Mesenchymal stem cell (in vitro differentiated cells and primary cell): ENCODE data around the gene ERFL.

Source experiments
- DNase-seq: peaks from one replicate; pipeline ENCODE4 v3.0.0-alpha.2; 2013
- H2AFZ ChIP-seq: one replicate; pipeline ENCODE4 v1.6.1; 2013; ENCODE audit warnings: low read depth, mild to moderate bottlenecking, control low read depth, inconsistent platforms, low read length, moderate library complexity
- H2AK5ac ChIP-seq: 2 replicates; pipeline ENCODE4 v1.6.1; 2013; ENCODE audit warnings: low read length, moderate library complexity, mild to moderate bottlenecking, inconsistent platforms; ENCODE audit not compliant: severe bottlenecking
- H2BK120ac ChIP-seq: one replicate; pipeline ENCODE4 v1.6.1; 2013; ENCODE audit warnings: low read depth, mild to moderate bottlenecking, inconsistent platforms, low read length, moderate library complexity
- H2BK12ac ChIP-seq, 2 experiments: one replicate each; pipeline ENCODE4 v1.6.1; 2013; ENCODE audit warnings: inconsistent platforms in 2 of 2, low read length in 2 of 2, mild to moderate bottlenecking in 2 of 2, moderate library complexity in 2 of 2, control low read depth in 1 of 2
- H2BK15ac ChIP-seq: one replicate; pipeline ENCODE4 v1.6.1; 2013; ENCODE audit warnings: mild to moderate bottlenecking, low read depth, inconsistent platforms; ENCODE audit not compliant: poor library complexity, severe bottlenecking
- H2BK5ac ChIP-seq: 2 replicates; pipeline ENCODE4 v1.6.1; 2013; ENCODE audit warnings: low read depth, mild to moderate bottlenecking, low read length, control low read depth, inconsistent platforms; ENCODE audit not compliant: poor library complexity, severe bottlenecking
- H3K14ac ChIP-seq, 2 experiments: one replicate each; pipeline ENCODE4 v1.6.1; 2013; ENCODE audit warnings: inconsistent platforms in 2 of 2, low read length in 2 of 2, control low read depth in 1 of 2, mild to moderate bottlenecking in 1 of 2, moderate library complexity in 1 of 2
- H3K18ac ChIP-seq, 2 experiments: one replicate each; pipeline ENCODE4 v1.6.1; 2013; ENCODE audit warnings: inconsistent platforms in 2 of 2, low read length in 2 of 2, control low read depth in 1 of 2, low read depth in 1 of 2, mild to moderate bottlenecking in 1 of 2
- H3K23ac ChIP-seq, 2 experiments: one replicate each; pipeline ENCODE4 v1.6.1; 2013; ENCODE audit warnings: inconsistent platforms in 2 of 2, low read length in 2 of 2, mild to moderate bottlenecking in 2 of 2, moderate library complexity in 2 of 2, control low read depth in 1 of 2
- H3K27ac ChIP-seq: 2 replicates; pipeline ENCODE4 v1.5.1; 2013; ENCODE audit warnings: mild to moderate bottlenecking, moderate library complexity, low read length, control low read depth, inconsistent platforms; ENCODE audit not compliant: poor library complexity, severe bottlenecking
- H3K27me3 ChIP-seq, 2 experiments: 2 replicates each; pipeline versions ENCODE4 v1.6.1 to v1.7.0; 2013; ENCODE audit warnings: low read length in 2 of 2, mild to moderate bottlenecking in 2 of 2, moderate library complexity in 2 of 2, control low read depth in 1 of 2, inconsistent platforms in 1 of 2; ENCODE audit not compliant: control insufficient read depth in 1 of 2, insufficient read depth in 1 of 2
- H3K36me3 ChIP-seq, 2 experiments: 2 replicates each; pipeline versions ENCODE4 v1.6.1 to v1.7.0; 2013; ENCODE audit warnings: low read length in 2 of 2, control low read depth in 1 of 2, inconsistent platforms in 1 of 2, low read depth in 1 of 2, mild to moderate bottlenecking in 1 of 2; ENCODE audit not compliant: insufficient read depth in 2 of 2, control insufficient read depth in 1 of 2
- H3K4ac ChIP-seq, 2 experiments: one replicate each; pipeline ENCODE4 v1.6.1; 2013; ENCODE audit warnings: inconsistent platforms in 2 of 2, low read length in 2 of 2, mild to moderate bottlenecking in 2 of 2, moderate library complexity in 2 of 2, control low read depth in 1 of 2, low read depth in 1 of 2
- H3K4me1 ChIP-seq: 2 replicates; pipeline ENCODE4 v1.6.1; 2013; ENCODE audit warnings: low read depth, low read length, control low read depth; ENCODE audit not compliant: control insufficient read depth, insufficient read depth
- H3K4me2 ChIP-seq: 2 replicates; pipeline ENCODE4 v1.6.1; 2013; ENCODE audit warnings: low read length, mild to moderate bottlenecking, inconsistent platforms; ENCODE audit not compliant: poor library complexity, severe bottlenecking
- H3K4me3 ChIP-seq, 2 experiments: 2 replicates each; pipeline versions ENCODE4 v1.5.1 to v1.7.0; 2013; ENCODE audit warnings: low read length in 2 of 2, mild to moderate bottlenecking in 2 of 2, control low read depth in 1 of 2, low read depth in 1 of 2; ENCODE audit not compliant: insufficient read depth in 1 of 2
- H3K79me1 ChIP-seq: replicated peaks from 2 replicates; pipeline ENCODE4 v1.6.1; 2013; ENCODE audit warnings: mild to moderate bottlenecking, control low read depth, low read length, inconsistent platforms; ENCODE audit not compliant: poor library complexity, severe bottlenecking
- H3K9ac ChIP-seq: 2 replicates; pipeline ENCODE4 v1.7.0; 2013; ENCODE audit warnings: mild to moderate bottlenecking, low read length, moderate library complexity
- H3K9me3 ChIP-seq: 2 replicates; pipeline ENCODE4 v1.7.0; 2013; ENCODE audit warnings: mild to moderate bottlenecking, low read length; ENCODE audit not compliant: control insufficient read depth
- H4K8ac ChIP-seq: one replicate; pipeline ENCODE4 v1.6.1; 2013; ENCODE audit warnings: inconsistent platforms, mild to moderate bottlenecking, low read length, moderate library complexity
- H4K91ac ChIP-seq: one replicate; pipeline ENCODE4 v1.6.1; 2013; ENCODE audit warnings: mild to moderate bottlenecking, low read length, inconsistent platforms
- WGBS: methylation state at CpG from one replicate; pipeline ENCODE4 v1.1.7; 2013; ENCODE audit warnings: mixed read lengths; 5-methylcytosine and 5-hydroxymethylcytosine counted together

The ERFL gene

DNA sequence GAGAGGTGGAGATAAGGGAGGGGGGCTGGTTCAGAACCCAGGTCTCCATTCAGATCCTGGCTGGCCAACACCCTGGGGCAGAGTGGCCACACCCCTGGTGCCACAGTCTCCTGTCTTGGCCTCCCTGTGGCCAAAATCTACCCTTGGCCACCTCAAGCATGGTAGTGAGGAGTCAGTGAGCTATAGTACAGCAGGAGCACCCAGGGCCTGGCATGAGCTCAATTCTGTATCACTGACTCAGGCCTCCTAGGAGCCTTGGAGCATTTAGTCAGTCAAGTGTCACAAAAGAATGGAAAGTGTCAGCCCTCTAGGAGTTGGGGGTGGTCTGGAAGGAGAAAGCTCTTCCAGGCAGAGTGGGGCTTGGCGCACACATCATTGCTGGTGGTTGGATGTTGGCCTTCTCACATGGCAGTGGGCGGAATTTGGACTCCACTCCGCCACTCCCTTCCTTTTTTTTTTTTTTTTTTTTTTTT is 57.8 kb downstream of the ERFL start:
- Histone ChIP-seq H2BK15ac (no peak overlapping the region), H3K4ac (no peak overlapping the region), H4K91ac (no peak overlapping the region), H3K9ac (peak overlapping the region; percentile 14), H3K27me3 (no peaks in the 10 kb centered on the region), H3K4me1 (peaks cover 24% of the 10 kb centered on the region), H4K8ac (no peak overlapping the region), H3K36me3 (peaks cover 69 to 75% of the 10 kb centered on the region in 2 experiments), H3K79me1 (peaks cover 6% of the 10 kb centered on the region), H3K18ac (no peak overlapping the region), H2AFZ (no peak overlapping the region), H2BK120ac (no peak overlapping the region), H3K27ac (peak overlapping the region; percentile 49), H3K23ac (no peak overlapping the region), H2BK12ac (no peak overlapping the region), H3K4me3 (no peak overlapping the region), H2BK5ac (no peak overlapping the region), H3K4me2 (no peak overlapping the region), H3K14ac (no peak overlapping the region), H2AK5ac (no peak overlapping the region), H3K9me3 (no peaks in the 10 kb centered on the region)
- DNase-seq: peak; percentile 22
- 88% methylated on average over 2 of the region's 3 CpGs for WGBS

DNA sequence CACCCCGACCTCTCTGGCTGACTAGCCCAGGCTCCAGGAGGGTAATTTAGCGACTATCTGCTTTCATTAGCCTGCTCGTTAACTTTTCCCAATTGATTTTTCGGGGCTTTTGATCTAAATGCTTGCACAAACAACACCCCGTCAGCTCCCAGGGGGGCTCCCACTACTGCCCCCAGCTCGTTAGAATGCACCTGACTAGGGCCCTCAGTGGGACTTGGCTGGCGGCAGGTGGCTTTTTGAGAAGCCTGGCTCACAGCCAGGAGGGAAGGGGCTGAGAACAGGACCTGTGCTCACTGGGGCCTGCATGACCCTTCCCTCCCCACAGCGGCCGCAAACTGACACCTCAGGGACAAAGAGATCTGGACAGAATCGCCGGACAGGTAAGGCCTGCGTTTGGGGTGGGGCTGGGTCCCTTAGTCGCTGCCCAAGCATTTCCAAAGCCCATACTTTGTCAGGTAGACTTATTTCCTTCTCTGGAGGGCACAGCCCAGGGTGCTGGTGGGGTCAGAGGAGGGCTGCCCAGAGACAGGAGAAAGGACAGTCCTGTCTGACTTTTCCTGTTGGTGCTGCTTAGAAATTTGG is 58.8 kb downstream of the ERFL start:
- H3K9me3 ChIP-seq: no peaks in the 10 kb centered on the region
- H2BK12ac ChIP-seq: no peak overlapping the region
- no peak overlapping the region for H4K8ac ChIP-seq
- peak overlapping the region; percentile 26 for H3K9ac ChIP-seq
- H2BK120ac ChIP-seq: no peak overlapping the region
- H3K27me3 ChIP-seq: no peaks in the 10 kb centered on the region
- no peak overlapping the region for H3K23ac ChIP-seq
- no peak overlapping the region for H3K4me2 ChIP-seq
- peaks cover 6% of the 10 kb centered on the region for H3K79me1 ChIP-seq
- DNase-seq: no peak
- H3K18ac ChIP-seq: no peak overlapping the region
- no peak overlapping the region for H2AK5ac ChIP-seq
- no peak overlapping the region for H3K4me3 ChIP-seq
- H3K14ac ChIP-seq: no peak overlapping the region
- peak overlapping the region; percentile 5 for H2BK5ac ChIP-seq
- peaks cover 79 to 83% of the 10 kb centered on the region in 2 experiments for H3K36me3 ChIP-seq
- 96% methylated on average over 13 of the region's 13 CpGs for WGBS
- peaks cover 27% of the 10 kb centered on the region for H3K4me1 ChIP-seq
- no peak overlapping the region for H2AFZ ChIP-seq
- H3K4ac ChIP-seq: no peak overlapping the region
- H2BK15ac ChIP-seq: no peak overlapping the region
- H4K91ac ChIP-seq: no peak overlapping the region
- no peak overlapping the region for H3K27ac ChIP-seq

GRCh38 chr19:41868989-41869300 is 59.3 kb downstream of the ERFL start:
- no peak overlapping the region for H2BK15ac ChIP-seq
- H2BK120ac ChIP-seq: no peak overlapping the region
- no peak overlapping the region for H3K27ac ChIP-seq
- no peak overlapping the region for H3K4me3 ChIP-seq
- no peak overlapping the region for H4K91ac ChIP-seq
- H2BK5ac ChIP-seq: no peak overlapping the region
- no peaks in the 10 kb centered on the region for H3K27me3 ChIP-seq
- no peak overlapping the region for H3K4me2 ChIP-seq
- H2AFZ ChIP-seq: no peak overlapping the region
- H3K18ac ChIP-seq: no peak overlapping the region
- H3K14ac ChIP-seq: no peak overlapping the region
- no peak for DNase-seq
- no peak overlapping the region for H2BK12ac ChIP-seq
- H2AK5ac ChIP-seq: no peak overlapping the region
- no peak overlapping the region for H3K4ac ChIP-seq
- no peaks in the 10 kb centered on the region for H3K9me3 ChIP-seq
- WGBS: 94% methylated on average over 12 of the region's 12 CpGs
- no peak overlapping the region for H4K8ac ChIP-seq
- H3K23ac ChIP-seq: no peak overlapping the region
- H3K4me1 ChIP-seq: peaks cover 29% of the 10 kb centered on the region
- H3K9ac ChIP-seq: peak overlapping the region; percentile 32
- peaks cover 6% of the 10 kb centered on the region for H3K79me1 ChIP-seq
- peaks cover 84 to 88% of the 10 kb centered on the region in 2 experiments for H3K36me3 ChIP-seq

GRCh38 chr19:41868120-41868988 is 59.9 kb downstream of the ERFL start:
- no peak overlapping the region for H2AFZ ChIP-seq
- H3K36me3 ChIP-seq: peaks cover 90 to 93% of the 10 kb centered on the region in 2 experiments
- no peak overlapping the region for H3K18ac ChIP-seq
- no peak overlapping the region for H3K23ac ChIP-seq
- no peaks in the 10 kb centered on the region for H3K9me3 ChIP-seq
- no peak overlapping the region for H2BK120ac ChIP-seq
- no peak overlapping the region for H4K91ac ChIP-seq
- no peak overlapping the region for H4K8ac ChIP-seq
- H2BK15ac ChIP-seq: no peak overlapping the region
- H3K4ac ChIP-seq: no peak overlapping the region
- H3K4me3 ChIP-seq: no peak overlapping the region
- H3K14ac ChIP-seq: no peak overlapping the region
- H3K9ac ChIP-seq: peak overlapping the region; percentile 32
- H3K27me3 ChIP-seq: no peaks in the 10 kb centered on the region
- H2AK5ac ChIP-seq: no peak overlapping the region
- 98% methylated on average over 9 of the region's 10 CpGs for WGBS
- H3K79me1 ChIP-seq: peaks cover 6% of the 10 kb centered on the region
- H3K4me1 ChIP-seq: peaks cover 32% of the 10 kb centered on the region
- no peak overlapping the region for H3K27ac ChIP-seq
- H2BK5ac ChIP-seq: no peak overlapping the region
- no peak overlapping the region for H3K4me2 ChIP-seq
- H2BK12ac ChIP-seq: no peak overlapping the region
- no peak for DNase-seq
